GM18526 (cell line): ENCODE results near the gene SLC2A10.

Experiments
- POLR2A ChIP-seq: IDR thresholded peaks from 3 replicates; pipeline ENCODE4 v1.6.1; 2011; ENCODE audit not compliant: insufficient read length; ENCODE audit errors: extremely low read depth

SLC2A10 gene

DNA sequence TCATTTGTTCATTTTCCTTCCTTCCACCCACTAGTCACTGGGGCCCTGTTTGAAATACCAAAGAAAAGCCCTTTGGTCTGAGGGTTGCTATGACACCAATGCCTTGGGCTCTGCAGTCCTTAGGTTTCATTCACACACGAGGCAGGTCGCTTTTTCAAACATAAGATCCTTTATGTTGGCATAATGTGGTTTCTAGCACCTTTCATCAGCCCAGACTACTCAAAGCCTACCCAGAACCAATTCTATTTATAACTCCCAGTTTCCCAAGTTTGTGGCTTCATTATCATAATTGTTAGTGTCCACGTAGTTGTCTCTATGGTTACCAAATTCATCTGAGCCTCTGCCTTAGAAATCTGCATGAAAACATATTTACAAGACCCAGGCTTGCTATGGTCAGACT, 13.6 kb upstream of the SLC2A10 start:
- no peak for TF ChIP-seq POLR2A

DNA sequence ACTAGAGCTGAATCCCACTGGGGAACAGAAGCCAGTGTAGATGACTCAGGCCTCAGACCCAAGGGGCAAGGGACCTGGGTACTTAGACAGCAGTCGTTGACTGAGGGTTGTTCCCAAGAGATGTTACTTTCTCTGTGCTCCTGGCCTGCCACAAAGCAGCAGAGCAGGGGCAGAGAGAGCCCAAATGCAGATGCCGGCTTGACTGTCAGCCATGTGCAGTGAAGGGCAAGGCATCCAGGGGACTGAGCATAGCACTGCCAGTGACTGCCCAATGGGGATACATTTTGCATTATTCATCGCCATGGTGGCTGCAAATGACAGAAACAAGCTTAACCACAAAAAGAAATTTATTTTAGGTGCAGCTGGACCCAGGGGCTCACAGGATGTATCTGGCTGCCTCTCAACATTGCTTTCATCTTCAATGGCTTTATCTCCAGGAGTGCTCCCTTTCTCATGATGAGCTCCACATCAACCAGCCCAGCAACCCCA, 12.6 kb upstream of the SLC2A10 start:
- TF ChIP-seq POLR2A: no peak

DNA sequence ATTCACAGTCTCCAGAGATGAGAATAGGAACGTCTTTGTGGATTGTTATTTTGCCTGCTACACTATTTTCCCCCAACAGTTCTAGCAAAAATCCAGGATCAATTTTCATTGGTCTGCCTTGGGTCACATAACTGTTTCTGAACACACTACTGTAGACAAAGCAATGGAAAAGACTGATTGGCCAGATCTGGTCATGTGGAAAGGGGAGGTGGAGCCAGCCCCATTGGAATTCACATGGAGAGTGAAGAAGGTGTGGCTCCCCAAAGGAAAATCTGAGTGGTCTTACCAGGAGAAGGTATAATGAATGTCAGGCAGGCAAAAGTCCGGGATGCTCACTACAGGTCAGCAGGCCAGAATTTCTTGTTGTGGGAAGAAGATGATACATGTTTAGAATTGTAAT, 10.7 kb upstream of the SLC2A10 start:
- no peak for TF ChIP-seq POLR2A

DNA sequence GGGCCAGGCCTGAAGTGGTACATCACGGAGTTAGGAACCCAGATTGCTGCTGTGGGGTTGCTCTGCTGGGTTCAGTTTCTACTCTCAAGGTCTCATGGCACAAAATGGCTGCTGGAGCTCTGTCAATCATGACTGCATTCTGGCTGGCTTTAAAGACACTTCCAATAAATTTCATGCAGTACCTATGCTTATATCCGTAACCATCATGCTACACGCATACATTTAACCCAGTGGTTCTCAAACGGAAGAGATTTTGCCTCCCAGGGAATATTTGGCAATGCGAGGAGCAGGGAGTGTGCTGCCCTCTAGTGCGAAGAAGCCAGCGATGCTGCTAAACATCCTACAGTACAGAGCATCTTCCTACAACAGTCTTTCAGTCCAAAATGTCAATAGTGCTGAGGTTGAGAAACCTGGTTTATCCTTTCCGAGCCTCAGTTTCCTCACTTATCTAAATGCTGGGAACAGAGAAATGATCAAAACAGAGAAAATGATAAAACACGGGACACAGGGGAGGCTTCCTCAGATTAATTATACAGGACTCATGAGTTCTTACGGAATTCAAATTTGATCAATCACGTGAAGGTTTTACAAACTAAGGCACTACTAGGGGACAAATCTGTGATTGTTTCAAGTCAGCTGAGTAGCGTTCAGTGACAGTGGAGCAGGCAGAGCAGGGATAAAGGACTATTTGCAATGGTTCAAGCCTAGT, 9.6 kb upstream of the SLC2A10 start:
- TF ChIP-seq POLR2A: no peak

DNA sequence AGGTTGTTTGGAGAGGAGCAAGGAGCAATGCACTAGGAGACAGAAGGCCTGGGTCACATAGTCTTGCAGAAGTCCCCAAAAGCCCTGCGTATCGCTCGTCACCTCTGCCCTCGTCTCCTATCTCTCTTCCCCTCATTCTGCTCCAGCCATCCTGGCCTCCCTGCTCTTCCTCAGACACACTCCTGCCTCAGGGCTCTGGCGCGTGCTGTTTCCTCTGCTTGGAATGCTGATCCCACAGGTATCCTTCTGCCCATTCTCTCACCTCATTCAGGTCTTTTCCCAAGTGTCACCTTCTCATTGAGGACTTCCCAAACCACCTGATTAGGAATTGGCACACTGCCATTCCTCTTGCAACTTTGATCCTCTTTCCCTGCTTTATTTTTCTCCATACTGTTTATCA, 9.0 kb upstream of the SLC2A10 start:
- no peak for TF ChIP-seq POLR2A

DNA sequence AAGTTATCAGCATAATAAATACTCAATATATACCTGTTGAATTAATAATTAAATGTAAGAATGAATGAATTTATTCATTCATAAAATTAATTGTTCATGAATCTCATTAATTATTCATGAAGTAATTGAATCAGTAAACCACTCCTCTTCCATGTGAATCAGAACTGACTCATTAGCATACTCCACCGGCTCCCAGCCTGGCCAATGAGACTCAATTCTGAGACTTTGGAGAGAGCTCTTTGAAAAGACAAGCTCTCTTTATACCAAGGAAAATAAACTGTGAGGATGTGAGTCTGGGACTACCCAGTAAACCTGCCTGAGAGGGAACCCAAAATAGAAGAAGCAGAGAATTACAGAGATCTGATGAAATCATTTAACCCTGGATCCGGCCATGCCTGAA, 8.4 kb upstream of the SLC2A10 start:
- no peak for TF ChIP-seq POLR2A

DNA sequence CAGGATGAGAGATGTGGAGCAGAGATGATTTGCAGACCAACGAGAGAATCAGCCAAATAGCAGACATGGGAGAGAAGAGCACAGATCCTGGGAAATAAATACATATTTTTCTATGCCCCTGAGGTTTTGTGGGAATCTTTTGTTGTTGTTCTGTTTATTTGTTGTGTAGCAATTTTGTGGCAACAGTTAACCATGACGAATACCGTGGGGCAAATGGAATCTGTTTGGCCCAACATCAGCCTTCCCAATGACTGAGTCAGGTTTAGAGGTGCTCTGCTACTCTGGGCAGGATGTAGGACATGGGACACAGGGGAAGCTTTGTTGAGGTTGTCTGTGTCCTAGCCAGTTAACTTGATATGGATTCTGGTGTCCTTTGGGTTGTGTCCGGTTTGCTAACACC, 7.9 kb upstream of the SLC2A10 start:
- no peak for TF ChIP-seq POLR2A

DNA sequence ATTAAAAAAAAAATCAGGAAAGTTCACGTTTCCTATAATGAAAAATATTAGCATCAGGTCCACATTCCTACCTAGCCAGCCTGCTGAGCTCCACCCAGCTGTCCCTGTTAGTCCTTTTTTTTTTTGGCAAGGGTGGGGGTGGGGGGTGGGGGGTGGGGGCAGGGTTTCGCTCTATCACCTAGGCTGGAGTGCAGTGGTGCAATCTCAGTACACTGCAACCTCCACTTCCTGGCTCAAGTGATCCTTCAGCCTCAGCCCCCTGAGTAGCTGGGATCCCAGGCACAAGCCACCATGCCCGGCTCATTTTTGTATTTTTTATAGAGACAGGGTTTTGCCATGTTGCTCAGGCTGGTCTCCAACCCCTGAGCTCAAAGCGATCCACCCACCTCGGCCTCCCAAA, 7.5 kb upstream of the SLC2A10 start:
- no peak for TF ChIP-seq POLR2A

DNA sequence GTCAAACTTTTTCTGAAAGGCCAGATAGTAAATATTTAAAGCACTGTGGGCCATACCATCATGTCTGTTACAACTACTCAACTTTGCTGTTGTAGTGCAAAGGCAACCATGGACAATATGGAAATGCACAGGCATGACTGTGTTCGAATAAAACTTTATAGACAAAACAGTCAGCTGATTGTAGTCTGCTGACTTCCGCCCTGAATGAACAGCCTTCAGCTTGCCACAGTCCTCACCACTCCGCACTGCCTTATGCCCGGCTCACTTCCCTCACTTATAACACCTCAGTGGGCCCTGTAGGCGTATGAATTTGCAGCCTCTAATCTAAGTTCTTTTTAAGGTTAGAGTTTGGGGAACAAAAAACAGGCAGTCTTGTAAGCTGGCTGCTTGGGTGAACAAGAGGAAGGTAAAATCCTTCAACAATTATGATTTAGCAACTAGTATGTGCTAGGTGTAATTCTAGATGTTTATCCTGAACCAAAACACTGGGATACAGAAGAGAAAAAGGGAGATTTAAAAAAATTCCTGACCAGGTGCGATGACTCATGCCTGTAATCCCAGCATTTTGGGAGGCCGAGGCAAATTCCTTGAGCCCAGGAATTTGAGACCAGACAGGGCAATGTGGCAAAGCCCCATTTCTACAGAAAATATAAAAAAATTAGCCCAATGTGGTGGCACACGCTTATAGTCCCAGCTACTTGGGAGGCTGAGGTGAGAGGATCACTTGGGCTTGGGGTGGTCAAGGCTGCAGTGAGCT, 6.8 kb upstream of the SLC2A10 start:
- no peak for TF ChIP-seq POLR2A

DNA sequence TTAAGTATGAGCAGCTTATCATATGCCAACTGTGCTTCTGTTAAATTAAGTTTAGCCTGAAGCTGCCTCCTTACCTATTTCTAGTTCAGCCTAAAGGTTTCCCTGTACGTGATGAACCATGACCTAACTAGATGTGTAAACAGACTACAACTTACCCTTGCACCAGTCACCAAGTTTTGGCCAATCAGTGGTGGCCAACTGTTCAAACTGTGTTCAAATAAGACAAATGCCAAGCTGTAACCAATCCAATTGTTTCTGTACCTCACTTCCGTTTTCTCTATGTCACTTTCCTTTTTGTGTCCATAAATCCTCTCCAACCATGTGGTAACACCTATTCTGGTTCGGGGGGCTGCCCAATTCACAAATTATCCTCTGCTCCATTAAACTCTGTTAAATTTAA, 6.0 kb upstream of the SLC2A10 start:
- no peak for TF ChIP-seq POLR2A

DNA sequence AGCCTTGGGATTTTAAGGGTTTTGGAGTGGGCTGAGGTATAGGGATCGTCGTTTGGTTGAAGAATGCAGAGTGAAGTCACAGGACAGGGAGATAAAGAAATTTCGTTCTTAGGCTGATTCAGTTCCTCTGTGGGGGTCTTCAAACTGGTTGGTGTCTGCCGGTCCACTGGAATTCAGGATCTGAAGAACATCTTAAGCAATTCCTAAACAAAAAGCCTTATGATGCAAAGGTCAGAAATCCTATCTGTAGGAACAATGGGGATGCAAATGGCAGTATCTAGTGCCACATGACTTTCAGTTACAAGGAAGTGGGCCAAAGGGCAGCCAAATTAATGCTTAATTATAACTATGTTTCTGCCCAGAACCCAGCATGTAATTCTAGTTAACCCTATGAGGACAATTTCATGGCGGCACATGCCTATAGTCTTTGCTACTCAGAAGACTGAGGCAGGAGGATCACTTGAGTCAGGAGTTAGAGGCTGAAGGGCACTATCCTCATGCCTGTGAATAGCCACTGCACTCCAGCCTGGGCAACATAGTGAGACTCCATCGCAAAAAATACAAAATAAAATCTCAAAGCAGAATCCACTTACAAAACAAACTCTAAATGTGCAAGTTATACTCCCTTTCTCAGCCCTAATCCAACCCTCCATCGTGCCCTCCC, 4.6 kb upstream of the SLC2A10 start:
- no peak for TF ChIP-seq POLR2A

DNA sequence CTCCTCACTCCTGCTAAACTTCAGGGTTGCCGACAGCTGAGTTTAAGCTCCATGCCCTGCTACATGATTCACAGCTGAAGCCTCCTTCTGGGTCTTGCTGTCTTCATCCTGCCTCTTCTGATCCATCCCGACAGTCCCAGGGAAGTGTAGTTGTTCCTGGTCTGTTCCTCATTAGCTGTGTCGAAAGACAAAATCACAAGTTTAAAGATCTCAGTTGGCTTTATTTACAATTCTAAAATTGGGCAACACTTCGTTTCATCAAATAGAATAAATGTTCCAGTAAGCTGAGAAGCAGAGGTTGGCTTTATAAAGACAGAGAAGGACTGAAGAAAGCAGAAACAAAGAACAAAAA, 4.1 kb upstream of the SLC2A10 start:
- TF ChIP-seq POLR2A: no peak

DNA sequence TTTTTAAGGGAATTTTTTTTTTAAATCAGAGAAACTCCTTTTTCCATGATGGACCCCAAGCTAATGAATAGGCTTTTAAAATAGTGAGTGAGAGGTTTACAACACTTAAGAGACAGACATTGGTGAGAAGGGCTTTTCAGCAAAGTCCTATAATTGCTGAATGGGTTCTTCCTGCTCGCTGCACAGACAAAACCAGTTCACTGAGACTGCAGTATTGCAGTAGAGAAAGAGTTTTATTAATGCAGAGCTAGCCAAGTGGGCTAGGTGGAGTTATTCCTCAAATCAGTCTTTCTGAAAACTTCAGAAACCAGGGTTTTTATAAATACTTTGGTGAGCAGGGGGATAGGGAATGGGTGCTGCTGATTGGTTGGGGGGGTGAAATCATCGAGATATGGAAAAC, 3.2 kb upstream of the SLC2A10 start:
- TF ChIP-seq POLR2A: no peak

DNA sequence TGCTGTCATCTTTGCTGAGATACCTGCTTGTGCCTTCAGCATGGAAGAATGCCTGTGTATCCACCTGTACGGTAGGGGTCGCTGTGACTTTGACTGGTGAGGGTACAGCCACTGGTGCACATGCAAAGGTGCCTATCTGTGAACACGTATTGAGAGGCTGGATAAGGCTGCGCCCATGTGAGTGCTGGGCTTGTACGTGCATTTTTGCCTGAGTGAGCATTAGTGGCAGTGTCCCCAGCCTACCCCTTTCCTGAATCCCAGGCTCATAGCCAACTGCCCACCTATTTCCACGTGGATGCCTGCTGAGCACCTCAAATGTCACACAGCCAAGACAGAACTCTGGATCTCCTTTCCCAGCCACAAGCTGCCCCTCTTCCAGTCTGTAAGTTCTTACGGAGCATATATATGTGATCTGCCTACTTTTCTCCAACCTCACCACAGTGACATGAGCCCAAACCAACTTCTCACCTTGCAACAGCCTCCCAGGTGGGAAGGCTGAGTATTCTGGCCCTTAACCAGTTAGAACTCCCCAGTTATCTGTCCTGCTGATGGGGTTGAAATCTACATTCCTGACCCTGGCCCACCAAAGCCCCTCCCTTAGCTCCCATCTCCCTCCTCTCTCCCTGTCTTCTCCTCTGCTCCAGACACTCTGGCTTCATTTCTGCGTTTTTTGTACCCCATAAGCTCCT, 1.1 kb upstream of the SLC2A10 start:
- TF ChIP-seq POLR2A: no peak

DNA sequence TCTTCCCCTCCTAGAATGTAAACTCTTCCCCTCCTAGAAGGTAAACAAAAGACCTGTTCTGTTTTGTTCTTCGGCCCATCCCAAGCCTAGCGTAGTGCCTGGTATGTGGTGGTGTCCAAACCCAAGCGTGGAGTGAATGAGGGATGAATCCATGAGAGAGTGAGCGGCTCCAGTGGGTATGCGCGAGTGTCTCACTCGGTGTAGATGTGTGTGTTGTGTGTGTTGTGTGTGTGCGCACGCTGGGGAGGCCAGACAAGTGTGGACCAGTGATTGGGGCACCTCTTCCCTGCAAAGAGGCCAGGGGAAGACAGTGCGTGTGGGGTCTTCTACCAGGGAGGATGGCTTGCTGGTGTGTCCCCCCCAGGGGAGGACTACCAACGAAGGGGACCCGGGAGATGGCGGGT, 392 bp upstream of the SLC2A10 start:
- TF ChIP-seq POLR2A: no peak
